BLaER1 treated with 17β-estradiol and CSF1 and Interleukin-3, amounts not matched to agents 10 nM and 100 nM (cell line): ENCODE results near the gene GPX4.

Experiments used
- H3K27ac ChIP-seq, 11 experiments: shearing (Covaris generic); formaldehyde crosslinking; 2 replicates each; pipeline ENCODE4 v1.8.1; 2022
- H3K27me3 ChIP-seq, 11 experiments: shearing (Covaris generic); formaldehyde crosslinking; 2 replicates each; pipeline ENCODE4 v1.8.1; 2022
- H3K36me3 ChIP-seq, 11 experiments: shearing (Covaris generic); formaldehyde crosslinking; 2 replicates each; pipeline ENCODE4 v1.8.1; 2022
- H3K4me1 ChIP-seq, 10 experiments: shearing (Covaris generic); formaldehyde crosslinking; 2 replicates each; pipeline ENCODE4 v1.8.1; 2022
- H3K4me2 ChIP-seq, 11 experiments: shearing (Covaris generic); formaldehyde crosslinking; 2 replicates each; pipeline ENCODE4 v1.8.1; 2022
- H3K4me3 ChIP-seq, 10 experiments: shearing (Covaris generic); formaldehyde crosslinking; 2 replicates each; pipeline ENCODE4 v1.8.1; 2022
- H3K9ac ChIP-seq, 11 experiments: shearing (Covaris generic); formaldehyde crosslinking; 2 replicates each; pipeline ENCODE4 v1.8.1; 2022
- H3K9me3 ChIP-seq, 11 experiments: shearing (Covaris generic); formaldehyde crosslinking; replicated peaks in 1 of 11; 2 replicates each; pipeline ENCODE4 v1.8.1; 2022
- H4K20me1 ChIP-seq, 11 experiments: shearing (Covaris generic); formaldehyde crosslinking; 2 replicates each; pipeline ENCODE4 v1.8.1; 2022
- Cebpa-rat ChIP-seq, 11 experiments: shearing (Covaris generic); IDR thresholded peaks; 2 replicates each; pipeline ENCODE4 v1.8.1; 2022

GPX4 gene

DNA sequence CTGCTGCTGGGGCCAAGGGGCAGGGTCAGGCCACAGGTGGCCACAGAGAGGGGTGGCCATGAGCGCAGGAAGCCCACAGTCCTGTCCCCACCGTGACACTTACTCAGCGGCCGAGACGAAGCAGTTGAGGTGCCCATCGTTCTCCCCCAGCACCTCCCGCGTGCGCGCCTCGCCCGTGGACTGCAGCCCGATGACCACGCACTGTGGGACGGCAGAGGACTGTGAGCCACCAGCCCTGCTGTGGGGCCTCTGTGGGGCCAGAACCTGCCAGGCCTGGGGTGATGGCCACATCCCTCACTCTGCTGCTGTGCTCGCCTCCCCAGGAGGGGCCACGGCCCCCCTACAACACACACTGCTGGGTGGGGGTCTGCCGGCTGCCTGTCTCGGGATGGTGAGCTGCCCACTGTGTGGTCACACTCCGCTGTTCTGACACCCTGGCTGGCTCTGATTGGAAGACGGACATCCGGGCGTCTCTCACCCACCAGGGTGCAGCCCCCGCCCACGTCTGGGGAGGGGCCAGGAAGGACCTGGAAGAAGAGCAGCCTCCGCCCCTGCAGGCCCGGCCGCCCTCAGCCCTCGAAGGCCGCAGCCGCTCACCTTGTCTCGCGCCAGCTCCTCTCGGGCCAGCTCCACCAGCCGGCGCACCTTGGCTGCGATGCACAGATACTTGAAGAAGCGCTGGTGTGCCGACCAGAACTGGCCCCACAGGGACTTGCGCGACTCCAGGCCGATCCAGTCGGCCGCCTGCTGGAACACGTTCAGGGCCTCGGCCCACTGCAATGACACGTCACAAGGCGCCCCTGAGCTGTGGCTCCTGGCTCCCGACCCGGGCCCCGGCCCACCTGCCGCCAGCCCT lies 13.2 kb downstream of the GPX4 start:
- Histone ChIP-seq H3K9me3 (no peaks in the 10 kb centered on the region), H4K20me1 (peaks cover 15 to 100% (median 28%) of the 10 kb centered on the region in 11 experiments; a peak in 19 of 22 replicates), H3K27me3 (no peaks in the 10 kb centered on the region), H3K9ac (peak overlapping the region in 3 of 11 experiments; percentile 13 to 45 (median 34); a peak in 3 of 22 replicates), H3K4me1 (peaks cover 7 to 26% (median 18%) of the 10 kb centered on the region in 10 experiments), H3K36me3 (peaks cover 74 to 98% (median 86%) of the 10 kb centered on the region in 11 experiments), H3K4me2 (no peak overlapping the region), H3K27ac (no peak overlapping the region), H3K4me3 (no peak overlapping the region)
- TF ChIP-seq Cebpa-rat (IDR thresholded peaks at IDR 0.05), result no peak

- H3K36me3 ChIP-seq, result peaks cover 74 to 98% (median 86%) of the 10 kb centered on the region in 11 experiments
- H3K4me1 ChIP-seq, result peaks cover 7 to 26% (median 15%) of the 10 kb centered on the region in 10 experiments
- H3K9ac ChIP-seq, result no peak overlapping the region
- no peak overlapping the region for H3K27ac ChIP-seq
- no peak overlapping the region for H3K4me3 ChIP-seq
- no peak for TF ChIP-seq Cebpa-rat (IDR thresholded peaks at IDR 0.05)
- H4K20me1 ChIP-seq, result peaks cover 15 to 99% (median 26%) of the 10 kb centered on the region in 11 experiments; a peak in 19 of 22 replicates
- H3K27me3 ChIP-seq, result no peaks in the 10 kb centered on the region
- no peaks in the 10 kb centered on the region for H3K9me3 ChIP-seq
- no peak overlapping the region for H3K4me2 ChIP-seq
Observed at GRCh38 chr19:1117654-1118053, 13.9 kb downstream of the GPX4 start.

GRCh38 chr19:1118999-1119398 lies 15.2 kb downstream of the GPX4 start:
- H4K20me1 ChIP-seq, result peaks cover 4 to 99% (median 28%) of the 10 kb centered on the region in 11 experiments; a peak in 20 of 22 replicates

GRCh38 chr19:1119475-1120217 lies 15.9 kb downstream of the GPX4 start:
- Histone ChIP-seq H3K9ac (no peak overlapping the region), H3K4me2 (no peak overlapping the region), H3K27me3 (no peaks in the 10 kb centered on the region), H3K27ac (no peak overlapping the region), H3K9me3 (no peaks in the 10 kb centered on the region), H3K4me3 (no peak overlapping the region), H3K4me1 (peaks cover 0 to 28% (median 2%) of the 10 kb centered on the region in 10 experiments; a peak in 5 of 20 replicates), H4K20me1 (peaks cover 0 to 99% (median 31%) of the 10 kb centered on the region in 11 experiments; a peak in 19 of 22 replicates), H3K36me3 (peaks cover 81 to 99% (median 90%) of the 10 kb centered on the region in 11 experiments)
- no peak for TF ChIP-seq Cebpa-rat (IDR thresholded peaks at IDR 0.05)

More at GRCh38 chr19:1118999-1119398, 15.2 kb downstream of the GPX4 start:
- peaks cover 0 to 27% (median 3%) of the 10 kb centered on the region in 10 experiments; a peak in 16 of 20 replicates for H3K4me1 ChIP-seq
- no peaks in the 10 kb centered on the region for H3K27me3 ChIP-seq
- no peak overlapping the region for H3K27ac ChIP-seq
- no peak overlapping the region for H3K9ac ChIP-seq
- H3K9me3 ChIP-seq, result no peaks in the 10 kb centered on the region
- H3K36me3 ChIP-seq, result peaks cover 80 to 99% (median 89%) of the 10 kb centered on the region in 11 experiments
- no peak overlapping the region for H3K4me3 ChIP-seq
- no peak overlapping the region for H3K4me2 ChIP-seq
- TF ChIP-seq Cebpa-rat (IDR thresholded peaks at IDR 0.05), result no peak

GRCh38 chr19:1121395-1121794 lies 17.6 kb downstream of the GPX4 start:
- H3K36me3 ChIP-seq, result peaks cover 92 to 99% (median 98%) of the 10 kb centered on the region in 11 experiments
- H3K4me2 ChIP-seq, result no peak overlapping the region
- TF ChIP-seq Cebpa-rat (IDR thresholded peaks at IDR 0.05), result no peak
- H3K9me3 ChIP-seq, result no peaks in the 10 kb centered on the region
- H3K9ac ChIP-seq, result no peak overlapping the region
- no peak overlapping the region for H3K4me3 ChIP-seq
- peaks cover 14 to 99% (median 42%) of the 10 kb centered on the region in 11 experiments; a peak in 21 of 22 replicates for H4K20me1 ChIP-seq
- H3K4me1 ChIP-seq, result peaks cover 8 to 34% (median 13%) of the 10 kb centered on the region in 10 experiments
- H3K27ac ChIP-seq, result no peak overlapping the region
- H3K27me3 ChIP-seq, result no peaks in the 10 kb centered on the region

GRCh38 chr19:1122021-1122971 lies 18.5 kb downstream of the GPX4 start:
- Histone ChIP-seq H3K27me3 (no peaks in the 10 kb centered on the region), H3K36me3 (peaks cover 92 to 99% (median 98%) of the 10 kb centered on the region in 11 experiments), H4K20me1 (peaks cover 23 to 99% (median 46%) of the 10 kb centered on the region in 11 experiments; a peak in 21 of 22 replicates), H3K4me2 (no peak overlapping the region), H3K27ac (no peak overlapping the region), H3K4me3 (no peak overlapping the region), H3K4me1 (peaks cover 15 to 43% (median 22%) of the 10 kb centered on the region in 10 experiments), H3K9ac (no peak overlapping the region), H3K9me3 (no peaks in the 10 kb centered on the region)
- TF ChIP-seq Cebpa-rat (IDR thresholded peaks at IDR 0.05), result no peak

- Histone ChIP-seq H3K27me3 (no peaks in the 10 kb centered on the region), H3K9me3 (no peaks in the 10 kb centered on the region), H3K4me3 (no peak overlapping the region), H3K4me2 (no peak overlapping the region), H4K20me1 (peaks cover 29 to 99% (median 53%) of the 10 kb centered on the region in 11 experiments; a peak in 21 of 22 replicates), H3K27ac (no peak overlapping the region), H3K4me1 (peaks cover 15 to 50% (median 23%) of the 10 kb centered on the region in 10 experiments), H3K9ac (no peak overlapping the region), H3K36me3 (peaks cover 92 to 99% (median 98%) of the 10 kb centered on the region in 11 experiments)
- no peak for TF ChIP-seq Cebpa-rat (IDR thresholded peaks at IDR 0.05)
Observed at GRCh38 chr19:1122972-1123363, 19.2 kb downstream of the GPX4 start.

DNA sequence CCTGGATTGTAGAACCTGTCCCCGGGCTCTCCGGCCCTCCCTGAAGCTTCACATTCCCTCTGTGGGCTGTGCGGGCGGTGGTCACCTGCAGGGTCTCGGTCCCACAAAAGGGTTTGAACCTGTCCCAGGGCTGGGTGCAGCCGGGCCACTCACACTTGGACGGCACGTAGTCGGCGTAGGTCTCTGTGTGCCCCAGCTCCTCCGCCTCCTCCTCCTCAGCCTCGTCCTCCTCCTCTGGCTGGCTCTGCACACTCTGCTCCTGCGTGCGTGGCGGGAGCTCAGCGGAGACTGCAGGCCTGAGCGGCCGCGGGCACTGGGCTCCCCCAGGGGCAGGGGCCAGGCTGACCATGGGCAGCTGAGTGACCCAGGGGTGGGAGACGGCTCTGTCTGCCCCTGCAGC lies 19.6 kb downstream of the GPX4 start:
- TF ChIP-seq Cebpa-rat (IDR thresholded peaks at IDR 0.05), result no peak
- Histone ChIP-seq H3K9ac (0 out of 22 replicates have a peak overlapping the region, but pooled peaks of 2 of the 11 experiments have one; percentile 27 to 58), H3K4me2 (no peak overlapping the region; a peak in 2 of 22 replicates), H3K36me3 (peaks cover 88 to 99% (median 96%) of the 10 kb centered on the region in 11 experiments), H3K27me3 (no peaks in the 10 kb centered on the region), H3K9me3 (no peaks in the 10 kb centered on the region), H3K27ac (peak overlapping the region in 1 of 11 experiments; percentile 23; a peak in 1 of 22 replicates), H4K20me1 (peaks cover 33 to 99% (median 55%) of the 10 kb centered on the region in 11 experiments; a peak in 21 of 22 replicates), H3K4me3 (no peak overlapping the region), H3K4me1 (peaks cover 15 to 54% (median 23%) of the 10 kb centered on the region in 10 experiments)
